GM12891 (cell line): ENCODE measurements around the gene SLC9A4.

ENCODE experiments used
- PAX5 ChIP-seq: IDR thresholded peaks from 2 replicates; pipeline ENCODE4 v1.6.1; 2011; ENCODE audit warnings: low read length, moderate library complexity, mild to moderate bottlenecking; ENCODE audit not compliant: insufficient read depth, severe bottlenecking
- POLR2A ChIP-seq: IDR thresholded peaks from 2 replicates; pipeline ENCODE4 v1.6.1; 2011; ENCODE audit warnings: low read depth, low read length, control low read depth
- POLR2AphosphoS5 ChIP-seq: IDR thresholded peaks from 2 replicates; pipeline ENCODE4 v1.6.1; 2011; ENCODE audit warnings: low read depth, low read length, control low read depth
- TAF1 ChIP-seq: IDR thresholded peaks from 2 replicates; pipeline ENCODE4 v1.6.1; 2011; ENCODE audit warnings: low read depth, low read length, control low read depth

DNA sequence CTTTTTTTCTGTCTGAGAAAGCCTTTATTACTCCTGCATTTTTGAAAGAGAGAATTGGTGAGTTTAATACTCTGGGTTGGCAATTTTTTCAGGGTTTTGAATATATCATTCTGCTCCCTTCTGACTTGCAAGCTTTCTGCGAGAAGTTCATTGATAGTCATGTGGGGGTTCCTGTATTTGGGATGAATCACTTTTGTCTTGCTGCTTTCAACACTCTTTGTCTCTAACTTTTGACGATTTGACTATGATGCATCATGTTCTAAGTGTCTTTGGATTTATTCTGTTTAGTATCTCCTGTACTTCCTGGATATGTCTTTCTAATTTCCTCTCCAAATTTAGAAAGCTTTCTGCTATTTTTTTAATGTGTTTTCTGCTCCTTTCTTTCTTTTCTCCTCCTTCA, 105.3 kb downstream of the SLC9A4 start:
- no peak for TF ChIP-seq POLR2A
- TF ChIP-seq TAF1 = no peak
- no peak for TF ChIP-seq PAX5
- TF ChIP-seq POLR2AphosphoS5 = no peak
